NB4 (cell line): Measurements from ENCODE around the gene H6PD.

Source experiments
- DNase-seq: peaks from one replicate; pipeline ENCODE4 v3.0.0; 2010; ENCODE audit warnings: low read depth
- H3K4me3 ChIP-seq: one replicate; pipeline ENCODE4 v1.5.1; 2011; ENCODE audit warnings: mild to moderate bottlenecking, low read depth, low read length, moderate library complexity
- CTCF ChIP-seq: IDR thresholded peaks from one replicate; pipeline ENCODE4 v1.5.1; 2012; ENCODE audit warnings: low read depth, low read length
- MYC ChIP-seq: IDR thresholded peaks from 2 replicates; pipeline ENCODE4 v1.6.1; 2011; ENCODE audit warnings: low read depth, low read length
- POLR2A ChIP-seq: IDR thresholded peaks from 2 replicates; pipeline ENCODE4 v1.6.1; 2011; ENCODE audit warnings: mild to moderate bottlenecking; ENCODE audit not compliant: insufficient read length; ENCODE audit errors: extremely low read depth
- TF ChIP-seq, protein P1 (sequence below): IDR thresholded peaks from 2 replicates; pipeline ENCODE4 v1.6.1; 2011; ENCODE audit warnings: low read depth, low read length

Gene H6PD

GRCh38 chr1:9311479-9311878 lies 76.9 kb downstream of the H6PD start:
- no peak overlapping the region for H3K4me3 ChIP-seq
- TF ChIP-seq CTCF (no peak), POLR2A (no peak), MYC (no peak)
- TF ChIP-seq, protein P1, sequence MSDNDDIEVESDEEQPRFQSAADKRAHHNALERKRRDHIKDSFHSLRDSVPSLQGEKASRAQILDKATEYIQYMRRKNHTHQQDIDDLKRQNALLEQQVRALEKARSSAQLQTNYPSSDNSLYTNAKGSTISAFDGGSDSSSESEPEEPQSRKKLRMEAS = no peak
- DNase-seq = no peak

- no peak overlapping the region for H3K4me3 ChIP-seq
- no peak for DNase-seq
- TF ChIP-seq MYC = no peak
- TF ChIP-seq, protein P1 = no peak
- TF ChIP-seq POLR2A = no peak
- no peak for TF ChIP-seq CTCF
Observed at GRCh38 chr1:9312168-9312720, 77.7 kb downstream of the H6PD start.

DNA sequence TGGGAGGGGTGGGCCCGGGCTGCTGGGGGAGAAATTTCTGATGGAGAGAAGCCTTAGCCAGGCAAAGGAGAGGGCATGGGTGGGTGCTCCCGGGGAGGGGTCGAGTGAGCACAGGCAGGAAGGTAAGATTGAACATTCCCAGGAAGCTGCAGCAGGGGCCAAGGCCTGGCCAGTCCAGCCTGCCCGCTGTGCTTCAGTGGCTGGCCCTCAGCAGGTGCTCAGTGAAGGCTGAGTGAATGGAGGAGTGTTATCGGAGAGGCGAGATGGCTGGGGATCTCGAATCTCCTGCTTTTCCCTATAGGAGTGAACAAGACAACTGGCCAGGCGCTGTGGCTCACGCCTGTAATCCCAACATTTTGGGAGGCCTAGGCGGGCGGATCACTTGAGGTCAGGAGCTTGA lies 79.0 kb downstream of the H6PD start:
- no peak overlapping the region for H3K4me3 ChIP-seq
- no peak for DNase-seq
- TF ChIP-seq POLR2A (no peak), MYC (no peak), CTCF (no peak)
- TF ChIP-seq, protein P1 = no peak

DNA sequence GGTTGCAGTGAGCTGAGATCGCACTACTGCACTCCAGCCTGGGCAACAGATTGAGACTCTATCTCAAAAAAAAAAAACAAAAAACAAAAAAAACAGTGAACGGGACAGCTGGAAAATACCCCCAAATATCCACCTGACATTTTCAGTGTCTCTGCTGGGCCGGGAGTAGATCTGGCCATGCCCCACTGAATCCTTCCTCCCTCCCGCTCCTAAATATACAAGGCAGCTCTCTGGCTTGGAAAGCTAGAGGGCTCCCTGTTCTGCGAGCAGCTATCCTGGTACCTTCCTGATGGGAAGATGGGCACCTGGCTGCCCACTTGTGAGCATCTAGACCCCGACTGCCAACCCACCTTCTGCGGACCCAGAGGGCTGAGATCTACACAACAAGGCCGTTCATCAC lies 79.5 kb downstream of the H6PD start:
- no peak overlapping the region for H3K4me3 ChIP-seq
- DNase-seq = no peak
- TF ChIP-seq, protein P1 = no peak
- TF ChIP-seq POLR2A (no peak), CTCF (no peak), MYC (no peak)

DNA sequence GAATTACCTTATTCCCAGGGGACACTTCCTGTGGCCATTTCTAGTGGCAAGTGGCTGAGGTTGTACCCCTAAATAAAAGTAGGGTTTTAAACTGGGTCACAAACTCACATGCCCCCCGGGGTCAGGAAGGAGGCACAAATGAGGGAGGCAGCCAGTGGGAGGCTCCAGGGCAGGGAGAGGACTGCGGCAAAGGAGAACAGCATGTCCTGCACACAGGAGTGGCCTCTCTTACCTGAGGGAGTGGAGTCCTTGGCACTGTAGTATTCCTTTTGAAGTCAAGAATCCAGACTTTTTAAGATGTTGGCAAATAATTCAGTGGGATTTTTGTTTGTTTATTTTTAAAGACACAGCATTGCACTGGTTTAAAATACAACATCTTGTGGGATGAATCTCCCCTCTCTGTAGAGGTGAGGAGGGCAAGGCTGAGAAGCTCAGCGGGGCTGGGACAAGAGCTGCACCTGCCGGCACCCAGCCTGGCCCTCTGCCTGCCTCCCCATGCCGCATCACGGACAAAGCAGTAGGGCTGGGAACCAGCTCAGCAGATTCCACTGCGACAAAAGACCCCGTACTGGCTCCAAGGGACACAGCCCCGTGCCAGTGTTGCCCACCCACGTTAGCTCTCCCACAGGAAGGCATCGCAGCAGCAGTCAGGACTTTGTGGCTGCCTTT lies 80.3 kb downstream of the H6PD start:
- DNase-seq = no peak
- no peak for TF ChIP-seq POLR2A
- no peak for TF ChIP-seq MYC
- TF ChIP-seq, protein P1 = no peak
- H3K4me3 ChIP-seq = no peak overlapping the region

- TF ChIP-seq POLR2A = no peak
- no peak for TF ChIP-seq MYC
- TF ChIP-seq, protein P1 = no peak
- no peak for DNase-seq
Observed at GRCh38 chr1:9315411-9316079, 81.0 kb downstream of the H6PD start.

More at GRCh38 chr1:9315411-9316079, 81.0 kb downstream of the H6PD start:
- no peak overlapping the region for H3K4me3 ChIP-seq
